AG08395 (cell line): ENCODE measurements around the gene AATK.

Experiments
- DNase-seq: peaks from one replicate; pipeline ENCODE4 v3.0.0; 2012; ENCODE audit warnings: mixed read lengths, low spot score

Gene AATK

GRCh38 chr17:81127526-81128177, 38.4 kb downstream of the AATK start:
- no peak for DNase-seq

- no peak for DNase-seq
These were observed 38.9 kb downstream of the AATK start for GRCh38 chr17:81127133-81127455.

- DNase-seq = no peak
These were observed 39.5 kb downstream of the AATK start for GRCh38 chr17:81126281-81127132.

GRCh38 chr17:81125573-81126081, 40.4 kb downstream of the AATK start:
- DNase-seq = no peak

GRCh38 chr17:81124377-81124776, 41.6 kb downstream of the AATK start:
- DNase-seq = no peak

- DNase-seq = no peak
These were observed 42.7 kb downstream of the AATK start for GRCh38 chr17:81123052-81124048.

GRCh38 chr17:81121841-81122733, 43.9 kb downstream of the AATK start:
- DNase-seq = no peak

- DNase-seq = no peak
These were observed 45.1 kb downstream of the AATK start for GRCh38 chr17:81120695-81121621.

- DNase-seq = no peak
These were observed 45.9 kb downstream of the AATK start for GRCh38 chr17:81120149-81120484.

- DNase-seq = peak; percentile 97
These were observed 46.5 kb downstream of the AATK start for GRCh38 chr17:81119223-81120148.

- no peak for DNase-seq
These were observed 47.5 kb downstream of the AATK start for GRCh38 chr17:81118308-81119221.

GRCh38 chr17:81117672-81118198, 48.3 kb downstream of the AATK start:
- no peak for DNase-seq

GRCh38 chr17:81116704-81117103, 49.3 kb downstream of the AATK start:
- no peak for DNase-seq

- no peak for DNase-seq
These were observed 50.1 kb downstream of the AATK start for GRCh38 chr17:81115749-81116464.

GRCh38 chr17:81115219-81115618, 50.8 kb downstream of the AATK start:
- no peak for DNase-seq

GRCh38 chr17:81114351-81115093, 51.5 kb downstream of the AATK start:
- DNase-seq = no peak
